22Rv1 (cell line): ENCODE data around the gene AFF2.

Experiments used
- ZFX ChIP-seq: fragments of 450-650 bp; IDR thresholded peaks from 2 replicates; pipeline ENCODE4 v1.6.1; 2017; ENCODE audit warnings: antibody characterized with exemption, borderline replicate concordance
- TF ChIP-seq, protein P1 (sequence below): fragments of 450-650 bp; IDR thresholded peaks from 2 replicates; pipeline ENCODE4 v1.5.1; 2017; ENCODE audit warnings: mild to moderate bottlenecking

GRCh38 chrX:148572337-148572736 is 71.9 kb downstream of the AFF2 start:
- TF ChIP-seq, protein P1, sequence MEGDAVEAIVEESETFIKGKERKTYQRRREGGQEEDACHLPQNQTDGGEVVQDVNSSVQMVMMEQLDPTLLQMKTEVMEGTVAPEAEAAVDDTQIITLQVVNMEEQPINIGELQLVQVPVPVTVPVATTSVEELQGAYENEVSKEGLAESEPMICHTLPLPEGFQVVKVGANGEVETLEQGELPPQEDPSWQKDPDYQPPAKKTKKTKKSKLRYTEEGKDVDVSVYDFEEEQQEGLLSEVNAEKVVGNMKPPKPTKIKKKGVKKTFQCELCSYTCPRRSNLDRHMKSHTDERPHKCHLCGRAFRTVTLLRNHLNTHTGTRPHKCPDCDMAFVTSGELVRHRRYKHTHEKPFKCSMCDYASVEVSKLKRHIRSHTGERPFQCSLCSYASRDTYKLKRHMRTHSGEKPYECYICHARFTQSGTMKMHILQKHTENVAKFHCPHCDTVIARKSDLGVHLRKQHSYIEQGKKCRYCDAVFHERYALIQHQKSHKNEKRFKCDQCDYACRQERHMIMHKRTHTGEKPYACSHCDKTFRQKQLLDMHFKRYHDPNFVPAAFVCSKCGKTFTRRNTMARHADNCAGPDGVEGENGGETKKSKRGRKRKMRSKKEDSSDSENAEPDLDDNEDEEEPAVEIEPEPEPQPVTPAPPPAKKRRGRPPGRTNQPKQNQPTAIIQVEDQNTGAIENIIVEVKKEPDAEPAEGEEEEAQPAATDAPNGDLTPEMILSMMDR: no peak
- no peak for TF ChIP-seq ZFX
